Upper lobe of left lung (tissue), 4 donors: ENCODE data around the gene RNH1.

Source experiments
- POLR2A ChIP-seq, 4 donors: fragments of 450-650 bp; IDR thresholded peaks; one replicate each; pipeline ENCODE4 v1.5.1; 2016 to 2017; ENCODE audit warnings: antibody characterized with exemption in 4 of 4, mild to moderate bottlenecking in 2 of 4
- POLR2AphosphoS5 ChIP-seq, 2 donors: sonication (generic); formaldehyde crosslinking; IDR thresholded peaks; one replicate each; pipeline ENCODE4 v1.5.1; 2017; ENCODE audit warnings: antibody characterized with exemption in 2 of 2
- TF ChIP-seq, protein P1 (sequence below), 6 experiments: fragments of 450-650 bp in 4 of 6; fragments of 200-600 bp in 2 of 6; sonication (generic) in 2 of 6; IDR thresholded peaks; one replicate each; pipeline ENCODE4 v1.5.1; 2016 to 2019; ENCODE audit warnings: antibody characterized with exemption in 6 of 6

DNA sequence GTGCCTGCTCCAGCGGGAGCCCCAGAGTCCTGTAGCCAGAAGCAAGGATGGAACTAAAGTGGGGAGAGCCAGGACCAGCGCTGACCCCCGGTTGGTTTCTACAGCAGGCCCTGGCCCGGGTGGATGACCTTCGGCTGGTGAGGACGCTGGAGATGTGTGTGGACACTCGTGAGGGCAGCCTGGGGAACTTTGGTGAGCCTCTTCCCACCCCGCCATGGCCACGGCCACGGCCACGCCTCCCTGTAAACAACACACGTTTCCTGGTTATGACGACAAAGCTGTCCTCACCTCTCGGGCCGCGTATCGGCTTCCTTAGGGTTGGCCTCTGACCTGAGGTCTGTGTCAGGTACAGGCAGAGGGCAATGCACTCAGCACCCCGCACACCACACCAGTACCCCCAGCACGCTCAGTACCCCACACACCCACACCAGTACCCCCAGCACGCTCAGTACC, 34.4 kb upstream of the RNH1 start:
- TF ChIP-seq, protein P1, sequence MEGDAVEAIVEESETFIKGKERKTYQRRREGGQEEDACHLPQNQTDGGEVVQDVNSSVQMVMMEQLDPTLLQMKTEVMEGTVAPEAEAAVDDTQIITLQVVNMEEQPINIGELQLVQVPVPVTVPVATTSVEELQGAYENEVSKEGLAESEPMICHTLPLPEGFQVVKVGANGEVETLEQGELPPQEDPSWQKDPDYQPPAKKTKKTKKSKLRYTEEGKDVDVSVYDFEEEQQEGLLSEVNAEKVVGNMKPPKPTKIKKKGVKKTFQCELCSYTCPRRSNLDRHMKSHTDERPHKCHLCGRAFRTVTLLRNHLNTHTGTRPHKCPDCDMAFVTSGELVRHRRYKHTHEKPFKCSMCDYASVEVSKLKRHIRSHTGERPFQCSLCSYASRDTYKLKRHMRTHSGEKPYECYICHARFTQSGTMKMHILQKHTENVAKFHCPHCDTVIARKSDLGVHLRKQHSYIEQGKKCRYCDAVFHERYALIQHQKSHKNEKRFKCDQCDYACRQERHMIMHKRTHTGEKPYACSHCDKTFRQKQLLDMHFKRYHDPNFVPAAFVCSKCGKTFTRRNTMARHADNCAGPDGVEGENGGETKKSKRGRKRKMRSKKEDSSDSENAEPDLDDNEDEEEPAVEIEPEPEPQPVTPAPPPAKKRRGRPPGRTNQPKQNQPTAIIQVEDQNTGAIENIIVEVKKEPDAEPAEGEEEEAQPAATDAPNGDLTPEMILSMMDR (IDR thresholded peaks at IDR 0.05), result no peak
- TF ChIP-seq POLR2A (IDR thresholded peaks at IDR 0.05) (no peak), POLR2AphosphoS5 (IDR thresholded peaks at IDR 0.05) (no peak)
